Measurements from ENCODE around the gene SULT4A1.

Gene SULT4A1

DNA sequence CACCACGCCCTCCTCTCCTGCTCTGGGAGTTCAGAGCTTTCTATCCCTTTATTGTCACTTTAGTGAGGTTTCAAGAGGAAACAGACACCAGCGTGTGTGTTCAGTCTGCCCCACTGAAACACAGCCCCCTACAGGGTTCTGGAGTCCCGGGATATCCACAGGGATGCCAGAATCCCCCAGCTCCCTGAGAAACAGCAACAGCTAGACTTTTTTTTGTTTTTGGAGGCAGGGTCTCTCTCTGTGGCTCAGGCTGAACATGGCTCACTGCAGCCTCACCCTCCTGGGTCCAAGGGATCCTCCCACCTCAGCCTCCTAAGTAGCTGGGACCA is 10.4 kb downstream of the SULT4A1 start:
- Mint-ChIP-seq H3K4me1 (peaks cover 27% of the 10 kb centered on the region), H3K9me3 (peaks cover 9% of the 10 kb centered on the region), H3K4me3 (no peak overlapping the region), H3K36me3 (ENCODE audit: low read depth) (peaks cover 9% of the 10 kb centered on the region), H3K27me3 (ENCODE audit: low read depth, poor library complexity) (peaks cover 7% of the 10 kb centered on the region), H3K27ac (peak overlapping the region; percentile 90)
- DNase-seq: no peak
- no peak for TF ChIP-seq CTCF (IDR thresholded peaks at IDR 0.05)

- no peak for DNase-seq
- H3K4me1 Mint-ChIP-seq: peaks cover 32% of the 10 kb centered on the region
- TF ChIP-seq CTCF (IDR thresholded peaks at IDR 0.05): no peak
- peaks cover 7% of the 10 kb centered on the region for H3K27me3 Mint-ChIP-seq (ENCODE audit: low read depth, poor library complexity)
- H3K9me3 Mint-ChIP-seq: peaks cover 2% of the 10 kb centered on the region
- peak overlapping the region; percentile 90 for H3K27ac Mint-ChIP-seq
- no peak overlapping the region for H3K4me3 Mint-ChIP-seq
- peaks cover 2% of the 10 kb centered on the region for H3K36me3 Mint-ChIP-seq (ENCODE audit: low read depth)
Observed at GRCh38 chr22:43851058-43851978, 11.0 kb downstream of the SULT4A1 start.

DNA sequence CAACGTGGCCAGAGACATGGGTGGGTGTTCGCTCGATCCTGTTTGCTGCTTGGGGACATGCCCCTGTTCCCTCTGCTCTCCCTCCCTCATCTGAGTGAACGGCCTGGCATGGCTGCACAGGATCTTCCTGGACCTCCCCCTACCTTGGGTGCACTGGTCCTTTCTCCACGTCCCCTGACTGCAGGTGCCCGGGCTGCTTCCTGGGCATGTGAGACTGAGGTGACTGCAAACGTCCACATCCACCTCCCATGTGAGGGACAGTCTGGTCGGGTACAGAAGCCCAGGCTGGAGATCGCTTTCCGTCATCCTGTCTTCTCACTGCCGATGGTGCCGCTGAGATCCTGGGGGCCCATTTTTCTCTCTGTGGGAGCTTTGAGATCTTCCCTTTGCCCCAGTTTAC is 11.8 kb downstream of the SULT4A1 start:
- no peak for TF ChIP-seq CTCF (IDR thresholded peaks at IDR 0.05)
- no peak for DNase-seq
- Mint-ChIP-seq H3K27ac (no peak overlapping the region), H3K36me3 (ENCODE audit: low read depth) (no peaks in the 10 kb centered on the region), H3K9me3 (no peaks in the 10 kb centered on the region), H3K4me1 (peaks cover 37% of the 10 kb centered on the region), H3K4me3 (no peak overlapping the region), H3K27me3 (ENCODE audit: low read depth, poor library complexity) (peaks cover 5% of the 10 kb centered on the region)

DNA sequence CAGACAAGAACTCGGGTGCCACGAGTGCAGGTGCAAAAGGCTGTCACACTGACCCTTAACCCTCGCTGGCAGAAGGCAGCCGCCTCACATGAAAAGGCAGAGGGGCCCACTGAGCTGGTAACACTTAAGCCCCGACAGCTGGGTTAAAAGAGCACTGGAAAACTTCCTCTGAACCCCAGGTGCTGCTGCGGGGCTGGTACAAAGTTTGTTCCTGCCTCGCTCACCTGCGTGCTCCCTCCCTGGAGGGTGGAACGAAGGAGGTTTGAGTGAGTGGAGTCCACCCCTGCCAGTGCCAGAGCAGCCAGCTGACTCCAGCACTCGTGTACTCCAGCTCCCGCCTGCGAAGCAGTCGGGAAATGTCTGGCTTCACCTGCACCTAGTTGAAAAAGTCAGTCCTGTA is 12.6 kb downstream of the SULT4A1 start:
- H3K27ac Mint-ChIP-seq: no peak overlapping the region
- H3K4me3 Mint-ChIP-seq: no peak overlapping the region
- no peak for TF ChIP-seq CTCF (IDR thresholded peaks at IDR 0.05)
- DNase-seq: no peak
- H3K9me3 Mint-ChIP-seq: no peaks in the 10 kb centered on the region
- peaks cover 37% of the 10 kb centered on the region for H3K4me1 Mint-ChIP-seq
- H3K36me3 Mint-ChIP-seq (ENCODE audit: low read depth): no peaks in the 10 kb centered on the region
- peaks cover 4% of the 10 kb centered on the region for H3K27me3 Mint-ChIP-seq (ENCODE audit: low read depth, poor library complexity)

- H3K9me3 Mint-ChIP-seq: no peaks in the 10 kb centered on the region
- H3K4me1 Mint-ChIP-seq: peaks cover 37% of the 10 kb centered on the region
- H3K27me3 Mint-ChIP-seq (ENCODE audit: low read depth, poor library complexity): peaks cover 4% of the 10 kb centered on the region
- H3K27ac Mint-ChIP-seq: no peak overlapping the region
- no peak overlapping the region for H3K4me3 Mint-ChIP-seq
- TF ChIP-seq CTCF (IDR thresholded peaks at IDR 0.05): peak; percentile 39
- no peak for DNase-seq
- no peaks in the 10 kb centered on the region for H3K36me3 Mint-ChIP-seq (ENCODE audit: low read depth)
Observed at GRCh38 chr22:43848366-43849171, 13.7 kb downstream of the SULT4A1 start.
